ENCODE measurements around the gene DHCR7.

DHCR7 gene, protein sequence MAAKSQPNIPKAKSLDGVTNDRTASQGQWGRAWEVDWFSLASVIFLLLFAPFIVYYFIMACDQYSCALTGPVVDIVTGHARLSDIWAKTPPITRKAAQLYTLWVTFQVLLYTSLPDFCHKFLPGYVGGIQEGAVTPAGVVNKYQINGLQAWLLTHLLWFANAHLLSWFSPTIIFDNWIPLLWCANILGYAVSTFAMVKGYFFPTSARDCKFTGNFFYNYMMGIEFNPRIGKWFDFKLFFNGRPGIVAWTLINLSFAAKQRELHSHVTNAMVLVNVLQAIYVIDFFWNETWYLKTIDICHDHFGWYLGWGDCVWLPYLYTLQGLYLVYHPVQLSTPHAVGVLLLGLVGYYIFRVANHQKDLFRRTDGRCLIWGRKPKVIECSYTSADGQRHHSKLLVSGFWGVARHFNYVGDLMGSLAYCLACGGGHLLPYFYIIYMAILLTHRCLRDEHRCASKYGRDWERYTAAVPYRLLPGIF

GRCh38 chr11:71448257-71449171, at the start of gene DHCR7:
TSS of gene DHCR7 (minus strand) at chr11:71448393. CDS start at chr11:71444952, 3,441 bp downstream.
- DNase-seq (ENCODE audit: low spot score) = peak; percentile 93

DNA sequence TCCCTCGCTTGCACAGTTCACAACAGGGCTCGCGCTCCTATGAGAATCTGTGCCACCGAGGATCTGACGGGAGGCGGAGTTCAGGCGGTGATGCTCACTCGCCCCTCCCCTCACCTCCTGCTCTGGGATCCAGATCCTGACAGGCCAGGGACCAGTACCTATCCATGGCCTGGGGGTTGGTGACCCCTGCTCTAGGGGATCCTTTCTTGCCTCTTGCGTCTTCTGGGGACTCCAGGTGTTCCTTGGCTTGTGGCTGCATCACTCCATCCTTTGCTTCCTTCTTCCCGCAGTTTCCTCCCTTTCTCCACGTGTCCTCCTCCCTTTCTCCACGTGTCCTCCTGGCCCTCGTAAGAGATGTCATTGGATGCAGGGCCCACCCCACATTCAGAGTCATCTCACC, 48.2 kb upstream of the DHCR7 start:
- DNase-seq (ENCODE audit: low spot score) = no peak

GRCh38 chr11:71495286-71496230, 47.4 kb upstream of the DHCR7 start:
- no peak for DNase-seq (ENCODE audit: low spot score)

DNA sequence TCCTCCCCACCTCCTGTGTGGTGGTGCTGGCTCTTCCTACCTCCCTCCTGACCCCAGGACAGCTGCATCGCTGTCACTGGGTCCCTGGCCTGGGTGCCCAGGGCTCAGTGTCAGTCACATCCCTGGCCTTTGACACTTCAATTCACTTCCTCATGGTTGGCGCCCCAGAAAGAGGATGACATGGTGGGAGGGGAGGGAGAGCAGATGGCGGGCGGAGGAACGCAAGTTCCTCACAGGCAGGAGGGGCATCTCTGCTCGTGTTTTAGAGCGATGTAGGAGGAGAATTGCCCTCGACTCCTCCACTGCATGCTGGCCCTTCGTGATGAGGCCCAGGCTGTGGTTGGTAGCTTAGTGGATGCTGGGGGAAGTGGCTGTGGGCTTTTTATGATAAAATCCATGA, 43.7 kb upstream of the DHCR7 start:
- no peak for DNase-seq (ENCODE audit: low spot score)

- DNase-seq (ENCODE audit: low spot score) = no peak
Observed at GRCh38 chr11:71491531-71491930, 43.3 kb upstream of the DHCR7 start.

DNA sequence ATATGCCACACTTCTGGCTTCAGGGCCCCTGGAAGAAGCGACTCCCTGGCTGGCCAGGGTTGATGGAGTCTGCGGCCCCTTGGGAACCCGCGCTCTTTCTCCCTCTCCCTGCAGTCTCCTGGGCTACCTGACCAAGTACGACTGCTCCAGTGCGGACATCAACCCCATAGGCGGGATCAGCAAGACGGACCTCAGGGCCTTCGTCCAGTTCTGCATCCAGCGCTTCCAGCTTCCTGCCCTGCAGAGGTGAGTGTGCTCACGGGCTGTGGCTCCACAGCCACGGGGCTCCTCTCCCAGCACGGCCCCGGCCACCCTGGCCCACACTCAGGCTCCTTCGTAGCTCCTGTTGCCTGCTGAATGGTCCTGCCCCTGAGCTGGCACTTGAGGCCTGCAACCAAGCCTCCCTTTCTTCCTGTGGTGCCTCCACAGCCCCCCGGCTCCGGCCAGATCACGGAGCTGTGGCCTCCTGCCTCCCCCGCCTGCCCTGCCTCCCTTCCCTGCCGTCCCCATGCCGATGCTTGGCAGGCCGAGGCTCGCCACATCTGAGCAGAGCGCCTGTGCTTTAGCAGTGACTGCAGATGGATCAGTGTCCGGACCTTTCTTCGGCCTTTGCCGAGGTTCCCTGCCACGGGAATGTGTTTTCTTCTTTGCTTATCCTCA, 42.7 kb upstream of the DHCR7 start:
- no peak for DNase-seq (ENCODE audit: low spot score)

GRCh38 chr11:71490044-71490730, 42.0 kb upstream of the DHCR7 start:
- DNase-seq (ENCODE audit: low spot score) = no peak

DNA sequence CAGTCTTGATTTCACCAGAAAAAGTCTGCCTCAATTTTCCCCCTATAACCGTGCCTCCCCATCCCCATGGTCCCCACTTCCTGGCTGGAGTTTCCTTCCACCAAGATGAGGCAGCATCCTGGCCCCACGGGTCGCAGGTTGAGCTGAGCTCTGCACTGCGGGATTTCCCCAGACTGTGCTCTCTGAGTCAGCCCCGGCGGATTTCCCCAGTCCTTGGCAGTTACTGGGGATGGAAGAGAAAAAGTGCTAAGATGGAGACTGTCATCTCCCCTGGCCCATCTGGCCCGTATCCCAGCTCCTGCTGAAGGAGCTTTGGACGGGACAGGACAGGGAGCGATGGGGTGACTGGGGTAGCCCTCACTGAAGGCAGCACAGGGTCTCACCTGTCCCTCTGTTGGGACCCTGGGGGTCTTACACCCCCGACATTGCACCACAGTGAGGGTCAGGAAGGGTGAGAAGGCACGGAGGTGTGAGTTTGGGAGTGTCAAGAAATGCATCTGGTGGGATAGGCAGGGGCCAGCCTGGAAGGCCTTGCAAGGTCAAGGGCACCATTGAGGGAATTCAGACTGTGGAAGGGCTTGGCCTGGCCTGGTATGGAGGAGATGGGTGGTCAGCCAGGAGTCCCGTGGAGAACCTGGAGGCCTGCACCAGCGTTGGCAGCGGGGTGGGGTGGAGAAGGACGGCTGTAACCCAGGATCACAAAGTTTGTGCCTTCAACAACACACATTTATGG, 41.3 kb upstream of the DHCR7 start:
- DNase-seq (ENCODE audit: low spot score) = no peak

- DNase-seq (ENCODE audit: low spot score) = no peak
Observed at GRCh38 chr11:71488681-71489270, 40.6 kb upstream of the DHCR7 start.

DNA sequence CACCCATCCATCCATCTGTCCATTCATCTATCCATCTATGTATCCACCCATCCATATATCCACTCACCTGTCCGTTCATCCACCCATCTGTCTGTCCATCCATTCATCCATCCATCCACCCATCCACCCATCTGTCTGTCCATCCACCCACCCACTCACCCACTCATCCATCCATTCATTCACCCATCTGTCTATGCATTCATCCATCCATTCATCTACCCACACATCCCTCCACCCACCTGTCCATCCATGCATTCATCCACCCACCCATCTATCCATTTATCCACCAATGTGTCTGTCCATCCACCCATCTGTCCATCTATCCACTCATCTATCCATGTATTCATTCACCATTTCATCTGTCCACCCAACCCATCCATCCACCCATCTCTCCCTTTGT, 38.1 kb upstream of the DHCR7 start:
- no peak for DNase-seq (ENCODE audit: low spot score)

- no peak for DNase-seq (ENCODE audit: low spot score)
Observed at GRCh38 chr11:71485466-71485865, 37.3 kb upstream of the DHCR7 start.

DNA sequence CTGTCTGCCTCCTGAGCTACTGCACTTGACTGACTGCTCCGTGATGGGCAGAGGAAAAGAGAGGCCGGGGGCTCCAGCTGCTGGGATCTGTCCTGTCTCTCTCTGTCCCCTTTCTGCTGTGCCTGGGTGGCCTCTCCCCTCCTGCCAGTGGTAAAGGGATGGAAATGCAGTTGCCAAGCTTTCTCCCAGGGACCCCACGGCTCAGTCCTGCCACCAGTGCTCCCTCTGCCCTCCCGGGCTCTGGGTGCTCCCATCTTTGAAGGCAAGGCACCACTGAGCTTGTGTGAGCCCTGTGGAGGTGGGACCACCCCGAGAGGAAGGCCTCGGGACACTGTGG, 36.8 kb upstream of the DHCR7 start:
- DNase-seq (ENCODE audit: low spot score) = no peak

DNA sequence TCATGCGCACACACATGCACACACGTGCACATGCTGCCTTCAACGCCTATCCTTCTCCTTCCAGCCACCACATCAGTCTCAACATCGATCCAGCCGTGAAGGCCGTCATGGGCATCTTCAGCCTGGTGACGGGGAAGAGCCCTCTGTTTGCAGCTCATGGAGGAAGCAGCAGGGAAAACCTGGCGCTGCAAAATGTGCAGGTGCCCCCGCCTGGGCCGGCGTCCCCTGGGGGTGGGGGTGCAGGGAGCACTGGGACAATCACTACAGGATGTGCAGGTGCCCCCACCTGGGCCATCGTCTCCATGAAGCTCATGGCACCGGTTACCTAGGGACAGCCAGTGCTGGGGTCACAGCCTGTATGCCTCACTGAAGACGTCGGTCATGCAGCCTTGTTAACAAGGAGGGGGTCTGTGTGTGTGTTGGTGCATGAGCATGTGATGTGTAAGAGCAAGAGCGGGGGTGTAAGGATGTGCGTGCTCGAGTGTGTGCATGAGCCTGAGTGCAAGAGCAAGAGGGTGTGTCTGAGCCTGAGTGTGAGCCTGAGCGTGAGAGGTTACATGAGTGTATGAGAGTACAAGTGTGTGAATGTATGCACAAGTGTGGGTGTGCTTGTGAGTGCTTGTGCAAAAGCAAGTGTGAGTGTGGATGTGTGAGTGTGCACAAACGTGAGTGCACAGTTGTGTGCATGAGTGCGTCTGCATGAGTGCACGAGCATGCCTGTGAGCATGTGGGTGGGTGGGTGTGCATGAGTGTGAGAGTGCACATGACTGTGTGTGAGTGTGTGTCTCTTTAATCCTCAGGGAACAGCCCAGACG, 36.3 kb upstream of the DHCR7 start:
- DNase-seq (ENCODE audit: low spot score) = no peak

- DNase-seq (ENCODE audit: low spot score) = no peak
Observed at GRCh38 chr11:71483692-71484091, 35.5 kb upstream of the DHCR7 start.

DNA sequence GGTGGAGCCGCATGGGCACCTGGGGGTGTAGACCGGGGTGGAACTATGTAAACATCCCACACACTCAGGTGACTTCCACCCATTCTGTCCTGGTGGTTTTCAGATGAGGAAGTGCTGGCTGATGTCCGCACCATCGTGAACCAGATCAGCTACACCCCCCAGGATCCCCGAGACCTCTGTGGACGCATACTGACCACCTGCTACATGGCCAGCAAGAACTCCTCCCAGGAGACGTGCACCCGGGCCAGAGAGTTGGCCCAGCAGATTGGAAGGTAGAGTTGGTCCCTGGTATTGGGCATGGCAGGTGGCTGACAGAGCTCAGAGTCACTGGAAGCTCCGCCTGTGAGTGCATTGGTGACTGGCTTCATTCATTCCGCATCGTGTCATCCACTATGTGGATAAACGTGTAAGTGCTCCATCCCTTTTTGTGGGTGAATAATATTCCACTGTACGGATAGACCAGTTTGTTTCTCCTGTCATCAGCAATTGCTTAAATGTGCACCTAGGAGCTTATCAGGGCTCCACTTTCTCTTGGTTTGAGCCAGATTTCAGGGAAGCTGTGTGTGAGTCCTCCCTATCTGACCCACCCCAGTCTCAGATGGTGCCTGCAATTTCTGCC, 34.7 kb upstream of the DHCR7 start:
- no peak for DNase-seq (ENCODE audit: low spot score)

- DNase-seq (ENCODE audit: low spot score) = no peak
Observed at GRCh38 chr11:71482216-71482615, 34.0 kb upstream of the DHCR7 start.

DNA sequence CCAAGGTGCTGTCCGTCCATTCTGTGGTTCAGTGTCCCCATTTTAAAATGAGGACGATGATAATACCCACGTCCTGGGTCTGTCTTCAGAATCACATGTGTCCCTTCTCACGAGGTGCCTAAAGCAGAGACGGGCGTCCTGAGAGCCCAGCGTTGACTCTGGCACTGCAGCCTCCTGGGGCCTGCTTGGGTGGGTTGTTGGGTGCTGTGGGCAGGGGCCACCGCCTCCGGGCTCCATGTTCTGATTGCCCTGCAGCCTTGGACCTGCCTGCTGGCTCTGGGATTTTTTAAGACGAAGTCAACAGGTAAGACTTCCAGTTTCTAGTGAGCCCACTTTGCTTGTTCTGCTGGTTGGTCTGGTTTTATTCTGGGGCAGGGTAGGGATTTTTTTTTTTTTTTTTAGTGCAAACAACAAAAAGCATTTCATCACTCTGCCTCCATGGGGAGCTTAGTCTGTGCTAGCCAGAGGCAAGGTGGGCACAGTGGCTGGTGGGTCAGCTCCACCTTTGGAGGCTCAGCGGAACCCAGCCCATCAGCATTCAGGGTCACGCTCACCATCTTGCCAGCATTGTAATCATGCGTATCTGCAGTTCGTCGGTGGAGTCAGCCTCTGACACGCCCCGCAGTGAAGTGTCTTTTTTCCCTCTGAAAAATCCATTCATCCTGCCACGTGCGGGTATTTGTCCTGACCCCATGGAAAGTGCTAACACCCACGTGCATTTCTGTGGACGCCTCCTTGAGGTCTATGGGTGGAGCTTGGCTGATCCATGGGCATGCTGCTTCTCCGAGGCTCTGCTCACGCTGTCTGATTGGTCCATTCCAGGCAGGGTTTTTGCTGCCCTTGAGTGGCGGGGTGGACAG, 33.1 kb upstream of the DHCR7 start:
- no peak for DNase-seq (ENCODE audit: low spot score)

GRCh38 chr11:71478528-71478840, 30.3 kb upstream of the DHCR7 start:
- DNase-seq (ENCODE audit: low spot score) = no peak

Measured in putamen (tissue), 1 donor.